Natural killer cell (primary cell): ENCODE data around the gene ZNF385C. TPM values are rescaled to one million over a fixed set of nuclear protein-coding genes. Genes with fewer than 3 reads are reported as not detected.

ENCODE experiments used
- ATAC-seq, 3 donors: fragments of 150-1000 bp in 2 of 3; fragments of 200-7000 bp in 1 of 3; cut with Tn5 transposase; 1 replicate in 1 of 3; 2 replicates in 2 of 3; pipeline ENCODE4 v1.10.0; 2021; ENCODE audit warnings: mild to moderate bottlenecking in 2 of 3, moderate library complexity in 2 of 3
- DNase-seq, 2 donors: peaks; one replicate each; pipeline versions ENCODE4 v3.0.0 to v3.0.0-alpha.2; 2013 to 2021; ENCODE audit warnings: mixed read lengths in 1 of 2
- H3K27ac ChIP-seq: one replicate; pipeline ENCODE4 v1.5.1; 2013; ENCODE audit warnings: mild to moderate bottlenecking, low read length
- H3K27me3 ChIP-seq: one replicate; pipeline ENCODE4 v1.6.1; 2013; ENCODE audit warnings: low read length; ENCODE audit not compliant: control insufficient read depth, insufficient read depth
- H3K36me3 ChIP-seq: one replicate; pipeline ENCODE4 v1.6.1; 2013; ENCODE audit warnings: low read length; ENCODE audit not compliant: control insufficient read depth, insufficient read depth
- H3K4me1 ChIP-seq: one replicate; pipeline ENCODE4 v1.6.1; 2013; ENCODE audit warnings: low read length; ENCODE audit not compliant: control insufficient read depth, insufficient read depth
- H3K4me3 ChIP-seq: one replicate; pipeline ENCODE4 v1.5.1; 2013; ENCODE audit warnings: low read length
- H3K9me3 ChIP-seq: one replicate; pipeline ENCODE4 v1.6.1; 2013; ENCODE audit warnings: low read length; ENCODE audit not compliant: control insufficient read depth, insufficient read depth
- H3K27ac Mint-ChIP-seq, 2 donors: one replicate each; pipeline ENCODE4 v1.8.0; 2022; ENCODE audit warnings: mild to moderate bottlenecking in 2 of 2, mixed read lengths in 2 of 2, moderate library complexity in 1 of 2
- H3K27me3 Mint-ChIP-seq, 2 donors: one replicate each; pipeline ENCODE4 v1.8.0; 2022; ENCODE audit warnings: low read depth in 2 of 2, mixed read lengths in 2 of 2
- H3K36me3 Mint-ChIP-seq: one replicate; pipeline ENCODE4 v1.8.0; 2022; ENCODE audit warnings: mixed read lengths
- H3K4me1 Mint-ChIP-seq, 2 donors: one replicate each; pipeline ENCODE4 v1.8.0; 2022; ENCODE audit warnings: mixed read lengths in 2 of 2
- H3K4me3 Mint-ChIP-seq: one replicate; pipeline ENCODE4 v1.8.0; 2022; ENCODE audit warnings: mild to moderate bottlenecking, moderate library complexity, mixed read lengths
- H3K9me3 Mint-ChIP-seq, 2 donors: one replicate each; pipeline ENCODE4 v1.8.0; 2022; ENCODE audit warnings: mixed read lengths in 2 of 2
- WGBS: methylation state at CpG from one replicate; pipeline ENCODE4 v1.1.7; 2013; ENCODE audit warnings: missing lambda C conversion rate; ENCODE audit not compliant: insufficient coverage; 5-methylcytosine and 5-hydroxymethylcytosine counted together
- intact Hi-C: fragments of 100-400 bp; cut with micrococcal nuclease; formaldehyde crosslinking; loops from one replicate; pipeline ENCODE4 v1.14.2; 2022
- total RNA-seq, 4 donors: library from RNA; stranded (reverse); fragments of 120-200 nt in 1 of 4; gene quantifications; one replicate each; pipeline versions ENCODE4 v1.2.3 to v1.2.4, GENCODE V29; 2013 to 2022
- TF ChIP-seq, protein P1 (sequence below): fragments of 200-600 bp; IDR thresholded peaks from one replicate; pipeline ENCODE4 v1.8.0; 2022; ENCODE audit warnings: antibody characterized with exemption

Gene ZNF385C
- total RNA-seq, 3 donors from 2014 or later (not counting 1 experiment from before 2014, with no cell fraction given) = 0.28 TPM; not detected in 2

DNA sequence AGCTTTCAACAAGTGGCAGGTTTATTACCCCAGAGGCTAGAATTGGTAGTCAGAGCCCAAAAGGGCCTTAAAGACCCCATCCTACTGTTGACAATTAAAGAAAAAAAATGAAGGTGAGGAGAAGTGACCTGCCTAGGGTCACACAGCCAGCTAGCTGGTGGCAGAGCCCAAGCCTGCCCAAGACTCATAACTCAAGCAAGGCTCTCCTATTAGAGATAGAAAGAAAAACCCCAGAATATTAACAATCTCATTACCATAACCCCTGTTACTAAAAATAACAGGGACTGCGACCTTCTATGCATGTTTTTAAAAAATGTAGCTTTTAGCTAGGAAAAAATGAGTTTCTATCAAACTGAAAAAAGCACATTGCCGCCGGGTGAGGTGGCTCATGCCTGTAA, 38.4 kb upstream of the ZNF385C start:
- Histone ChIP-seq H3K36me3 (peaks cover 21% of the 10 kb centered on the region), H3K27ac (no peak overlapping the region), H3K9me3 (no peaks in the 10 kb centered on the region), H3K4me3 (no peak overlapping the region), H3K4me1 (peaks cover 36% of the 10 kb centered on the region), H3K27me3 (no peaks in the 10 kb centered on the region)
- H3K4me1 Mint-ChIP-seq = peaks cover 44 to 67% of the 10 kb centered on the region in 2 donors
- H3K27me3 Mint-ChIP-seq = no peaks in the 10 kb centered on the region
- no peaks in the 10 kb centered on the region for H3K9me3 Mint-ChIP-seq
- TF ChIP-seq, protein P1, sequence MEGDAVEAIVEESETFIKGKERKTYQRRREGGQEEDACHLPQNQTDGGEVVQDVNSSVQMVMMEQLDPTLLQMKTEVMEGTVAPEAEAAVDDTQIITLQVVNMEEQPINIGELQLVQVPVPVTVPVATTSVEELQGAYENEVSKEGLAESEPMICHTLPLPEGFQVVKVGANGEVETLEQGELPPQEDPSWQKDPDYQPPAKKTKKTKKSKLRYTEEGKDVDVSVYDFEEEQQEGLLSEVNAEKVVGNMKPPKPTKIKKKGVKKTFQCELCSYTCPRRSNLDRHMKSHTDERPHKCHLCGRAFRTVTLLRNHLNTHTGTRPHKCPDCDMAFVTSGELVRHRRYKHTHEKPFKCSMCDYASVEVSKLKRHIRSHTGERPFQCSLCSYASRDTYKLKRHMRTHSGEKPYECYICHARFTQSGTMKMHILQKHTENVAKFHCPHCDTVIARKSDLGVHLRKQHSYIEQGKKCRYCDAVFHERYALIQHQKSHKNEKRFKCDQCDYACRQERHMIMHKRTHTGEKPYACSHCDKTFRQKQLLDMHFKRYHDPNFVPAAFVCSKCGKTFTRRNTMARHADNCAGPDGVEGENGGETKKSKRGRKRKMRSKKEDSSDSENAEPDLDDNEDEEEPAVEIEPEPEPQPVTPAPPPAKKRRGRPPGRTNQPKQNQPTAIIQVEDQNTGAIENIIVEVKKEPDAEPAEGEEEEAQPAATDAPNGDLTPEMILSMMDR = no peak
- intact Hi-C loops = no loop called here
- no peak overlapping the region for H3K4me3 Mint-ChIP-seq
- DNase-seq (no peak), ATAC-seq (no peak)
- H3K36me3 Mint-ChIP-seq = no peaks in the 10 kb centered on the region
- WGBS = 86% methylated on average over 2 of the region's 3 CpGs
- no peak overlapping the region for H3K27ac Mint-ChIP-seq

DNA sequence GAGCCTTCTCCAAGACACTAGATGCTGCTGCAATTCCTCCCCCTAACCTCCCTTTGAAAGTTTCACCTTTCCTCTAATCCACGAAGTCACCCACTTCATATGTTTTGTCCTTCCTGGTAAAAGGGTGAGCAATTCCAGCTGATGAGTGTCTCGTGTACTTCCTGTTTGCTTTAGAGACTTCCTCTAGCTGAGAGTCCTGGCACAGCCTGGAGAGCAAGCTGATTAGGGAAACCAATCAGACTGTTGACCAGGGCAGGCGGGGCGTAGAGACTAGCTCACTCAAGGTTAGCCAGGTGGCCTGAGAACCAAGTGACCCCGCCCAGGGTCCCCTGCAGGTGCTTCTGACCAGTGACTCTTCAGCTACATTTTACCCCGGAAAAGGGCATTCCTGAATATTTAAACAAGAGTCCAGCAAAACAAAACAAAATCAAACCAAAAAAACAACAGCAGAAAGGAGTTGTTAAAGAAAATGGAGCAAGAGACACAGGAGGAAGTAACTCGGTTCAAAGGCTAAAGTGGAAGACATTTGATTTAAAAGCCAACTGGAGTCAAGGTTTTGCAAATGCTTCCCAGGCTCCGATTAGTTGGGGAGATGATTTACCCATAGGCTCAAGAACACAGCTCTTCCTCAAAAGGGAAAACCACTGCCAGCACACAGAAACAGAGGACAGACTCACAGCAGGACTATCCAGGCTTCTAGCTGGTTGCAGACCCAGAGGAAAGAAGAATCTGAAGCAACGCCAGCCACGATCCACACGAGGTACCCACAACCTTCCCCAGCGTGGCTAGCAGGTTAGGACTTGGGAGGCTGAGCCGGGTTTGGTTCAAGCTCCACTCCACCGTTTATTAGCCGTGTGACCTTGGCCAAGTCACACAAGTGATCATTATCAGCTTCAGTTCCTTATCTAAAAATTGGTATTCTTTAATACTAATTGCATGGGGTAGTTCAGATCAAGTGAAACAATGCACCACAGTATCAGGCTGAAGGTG, 37.7 kb upstream of the ZNF385C start:
- H3K4me1 ChIP-seq = peaks cover 38% of the 10 kb centered on the region

DNA sequence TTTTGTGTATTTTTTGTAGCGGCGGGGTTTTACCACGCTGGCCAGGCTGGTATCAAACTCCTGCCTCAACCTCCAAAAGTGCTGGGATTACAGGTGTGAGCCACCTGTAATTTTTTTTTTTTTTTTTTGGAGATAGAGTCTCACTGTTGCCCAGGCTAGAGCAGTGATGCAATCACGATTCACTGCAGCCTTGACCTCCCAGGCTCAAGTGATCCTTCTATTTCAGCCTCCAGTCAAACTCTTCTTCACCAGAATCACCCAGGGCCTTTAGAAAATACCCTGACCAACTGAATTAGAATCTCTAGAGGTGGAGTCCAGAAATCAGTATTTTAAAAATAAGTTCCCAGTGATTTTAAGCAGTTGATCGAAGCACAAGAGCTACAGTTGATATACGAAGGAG, 36.9 kb upstream of the ZNF385C start:
- H3K36me3 Mint-ChIP-seq = no peaks in the 10 kb centered on the region
- intact Hi-C loops = no loop called here
- TF ChIP-seq, protein P1 = no peak

More for the DNA sequence above, 37.7 kb upstream of the ZNF385C start:
- ATAC-seq (no peak), DNase-seq (no peak)
- peak overlapping the region; percentile 7 to 27 for H3K27ac Mint-ChIP-seq
- no peaks in the 10 kb centered on the region for H3K9me3 Mint-ChIP-seq
- H3K4me1 Mint-ChIP-seq = peaks cover 44 to 67% of the 10 kb centered on the region in 2 donors
- Histone ChIP-seq H3K27ac (peak overlapping the region; percentile 8), H3K4me3 (no peak overlapping the region), H3K9me3 (no peaks in the 10 kb centered on the region), H3K27me3 (no peaks in the 10 kb centered on the region), H3K36me3 (peaks cover 14% of the 10 kb centered on the region)
- WGBS = 72% methylated on average over 14 of the region's 15 CpGs
- TF ChIP-seq, protein P1 = no peak
- H3K27me3 Mint-ChIP-seq = no peaks in the 10 kb centered on the region
- no peak overlapping the region for H3K4me3 Mint-ChIP-seq
- intact Hi-C loops = no loop called here
- H3K36me3 Mint-ChIP-seq = no peaks in the 10 kb centered on the region

More for the DNA sequence above, 36.9 kb upstream of the ZNF385C start:
- no peaks in the 10 kb centered on the region for H3K27me3 ChIP-seq
- Mint-ChIP-seq H3K9me3 (no peaks in the 10 kb centered on the region), H3K4me1 (peaks cover 48 to 70% of the 10 kb centered on the region in 2 donors), H3K27me3 (no peaks in the 10 kb centered on the region), H3K4me3 (no peak overlapping the region), H3K27ac (no peak overlapping the region)
- H3K36me3 ChIP-seq = peaks cover 21% of the 10 kb centered on the region
- 98% methylated on average over 6 of the region's 6 CpGs for WGBS
- H3K4me1 ChIP-seq = peaks cover 41% of the 10 kb centered on the region
- no peak for ATAC-seq
- H3K27ac ChIP-seq = no peak overlapping the region
- H3K9me3 ChIP-seq = no peaks in the 10 kb centered on the region
- H3K4me3 ChIP-seq = no peak overlapping the region
- DNase-seq = no peak
